HCEC 1CT (cell line): ENCODE measurements around the gene KHDRBS1.
"Not testable (repeated sequence)": the region's sequence is repeated elsewhere in the genome, so short reads cannot be mapped to it uniquely, and the experiment has no call there.

Experiments
- DNase-seq: peaks from one replicate; pipeline ENCODE4 v3.0.0-alpha.2; 2017

Gene KHDRBS1, protein sequence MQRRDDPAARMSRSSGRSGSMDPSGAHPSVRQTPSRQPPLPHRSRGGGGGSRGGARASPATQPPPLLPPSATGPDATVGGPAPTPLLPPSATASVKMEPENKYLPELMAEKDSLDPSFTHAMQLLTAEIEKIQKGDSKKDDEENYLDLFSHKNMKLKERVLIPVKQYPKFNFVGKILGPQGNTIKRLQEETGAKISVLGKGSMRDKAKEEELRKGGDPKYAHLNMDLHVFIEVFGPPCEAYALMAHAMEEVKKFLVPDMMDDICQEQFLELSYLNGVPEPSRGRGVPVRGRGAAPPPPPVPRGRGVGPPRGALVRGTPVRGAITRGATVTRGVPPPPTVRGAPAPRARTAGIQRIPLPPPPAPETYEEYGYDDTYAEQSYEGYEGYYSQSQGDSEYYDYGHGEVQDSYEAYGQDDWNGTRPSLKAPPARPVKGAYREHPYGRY

DNA sequence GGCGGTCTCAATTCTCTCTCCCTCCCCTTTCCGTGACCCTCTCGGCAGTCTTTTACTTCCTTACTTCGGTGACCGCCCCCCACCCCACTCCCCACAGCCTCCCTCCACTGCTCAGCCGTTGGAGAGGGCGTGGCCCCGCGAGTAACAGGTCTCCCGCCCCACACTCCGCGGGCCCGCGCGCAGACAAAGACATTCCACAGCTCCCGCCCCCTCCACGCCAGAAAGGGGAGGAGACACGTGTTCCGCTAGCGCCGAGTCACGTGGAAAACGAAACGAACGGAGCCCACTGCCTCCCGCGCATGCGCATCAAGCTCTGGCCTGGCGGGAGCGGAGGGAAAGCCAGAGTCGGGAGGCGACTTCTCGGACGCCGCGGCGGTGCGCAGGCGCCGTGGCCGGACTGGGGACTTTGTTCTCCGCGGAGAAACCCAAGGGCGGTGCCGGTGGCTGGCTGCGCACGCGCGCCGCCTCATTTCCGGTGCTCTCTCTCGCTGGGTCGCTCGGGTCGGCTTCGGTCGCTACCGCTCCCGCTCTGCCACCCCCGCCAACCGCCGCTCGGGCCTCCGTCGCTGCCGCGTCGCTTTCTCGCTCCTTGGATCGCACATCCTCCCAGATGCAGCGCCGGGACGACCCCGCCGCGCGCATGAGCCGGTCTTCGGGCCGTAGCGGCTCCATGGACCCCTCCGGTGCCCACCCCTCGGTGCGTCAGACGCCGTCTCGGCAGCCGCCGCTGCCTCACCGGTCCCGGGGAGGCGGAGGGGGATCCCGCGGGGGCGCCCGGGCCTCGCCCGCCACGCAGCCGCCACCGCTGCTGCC is at the start of gene KHDRBS1:
Gene KHDRBS1, plus strand, starts transcription at position 483 of the 813 bp plus-strand sequence. Its CDS starts 128 bp downstream, at position 611.
- DNase-seq = peak; percentile 96

- no peak for DNase-seq
These were observed 42.8 kb upstream of the KHDRBS1 start for GRCh38 chr1:31970873-31971272.

DNA sequence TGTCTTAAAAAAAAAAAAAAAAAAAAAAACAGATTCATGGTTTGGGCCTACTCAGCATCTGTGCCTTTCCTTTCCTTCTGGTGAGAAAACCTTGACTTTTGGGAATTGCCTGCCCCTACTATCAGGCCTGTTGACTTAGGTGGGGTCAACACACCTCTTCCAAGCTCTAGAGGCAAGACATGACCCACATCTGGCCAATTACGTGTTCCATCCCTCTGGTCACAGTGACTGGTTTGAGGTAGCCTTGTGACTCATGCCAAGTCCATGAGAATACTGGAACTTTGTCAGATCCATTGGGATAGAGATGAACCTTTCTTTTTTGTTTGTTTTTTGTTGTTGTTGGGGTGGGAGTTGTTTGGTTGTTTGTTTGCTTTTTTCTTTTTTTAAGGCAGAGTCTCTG is 37.3 kb upstream of the KHDRBS1 start:
- DNase-seq = peak; percentile 53

- peak; percentile 62 for DNase-seq
These were observed 36.1 kb upstream of the KHDRBS1 start for GRCh38 chr1:31977385-31978131.

DNA sequence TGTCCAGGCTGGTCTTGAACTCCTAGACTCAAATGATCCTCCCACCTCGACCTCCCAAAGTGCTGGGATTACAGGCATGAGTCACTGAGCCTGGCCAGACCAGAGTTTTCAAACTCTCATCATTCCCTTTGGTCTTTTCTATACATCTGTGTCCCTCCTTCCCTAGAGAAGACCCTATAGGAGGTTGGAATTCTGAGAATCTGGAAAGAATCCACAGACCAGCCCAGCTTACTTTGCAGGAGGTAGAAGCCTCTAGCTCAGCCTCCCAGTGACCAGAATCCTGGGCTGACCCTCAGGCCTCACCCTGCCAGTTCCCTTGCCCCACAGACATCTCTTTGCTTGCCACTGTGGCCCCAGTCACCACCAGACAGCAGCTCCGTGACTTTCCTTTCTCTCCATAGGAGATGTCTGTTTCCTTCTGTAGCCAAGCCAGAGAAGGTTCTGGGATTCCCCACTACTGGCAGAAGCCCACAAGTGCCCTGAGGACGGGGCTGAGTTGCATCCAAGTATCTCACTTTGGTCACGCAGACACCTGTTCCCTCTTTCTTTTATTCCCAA is 34.7 kb upstream of the KHDRBS1 start:
- DNase-seq = no peak

DNA sequence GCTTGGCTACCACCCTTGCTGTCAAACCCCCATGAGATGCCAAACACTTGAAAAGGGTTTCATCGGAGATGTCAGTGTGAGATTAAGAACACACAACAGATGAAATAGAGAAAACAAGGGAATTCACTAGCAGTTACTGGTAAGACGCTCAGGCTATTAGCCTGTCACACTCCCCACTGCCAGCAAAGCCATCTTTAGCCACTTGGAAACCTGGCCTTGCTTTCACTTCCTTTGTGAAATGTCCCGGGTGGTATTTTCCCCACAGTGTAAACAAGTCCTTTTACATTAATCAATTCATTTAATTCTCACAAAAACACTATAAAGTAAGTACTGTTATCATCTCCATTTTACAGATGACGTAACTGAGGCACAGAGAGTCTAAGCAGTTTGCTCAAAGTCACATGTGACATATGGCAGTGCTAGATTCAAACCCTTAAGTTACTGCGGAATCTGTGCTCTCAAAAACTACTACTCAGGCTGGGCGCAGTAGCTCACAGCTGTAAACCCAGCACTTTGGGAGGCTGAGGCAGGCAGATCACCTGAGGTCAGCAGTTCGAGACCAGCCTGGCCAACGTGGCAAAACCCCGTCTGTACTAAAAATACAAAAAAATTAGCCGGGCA is 32.7 kb upstream of the KHDRBS1 start:
- no peak for DNase-seq

- DNase-seq = no peak
These were observed 32.2 kb upstream of the KHDRBS1 start for GRCh38 chr1:31981456-31981839.

DNA sequence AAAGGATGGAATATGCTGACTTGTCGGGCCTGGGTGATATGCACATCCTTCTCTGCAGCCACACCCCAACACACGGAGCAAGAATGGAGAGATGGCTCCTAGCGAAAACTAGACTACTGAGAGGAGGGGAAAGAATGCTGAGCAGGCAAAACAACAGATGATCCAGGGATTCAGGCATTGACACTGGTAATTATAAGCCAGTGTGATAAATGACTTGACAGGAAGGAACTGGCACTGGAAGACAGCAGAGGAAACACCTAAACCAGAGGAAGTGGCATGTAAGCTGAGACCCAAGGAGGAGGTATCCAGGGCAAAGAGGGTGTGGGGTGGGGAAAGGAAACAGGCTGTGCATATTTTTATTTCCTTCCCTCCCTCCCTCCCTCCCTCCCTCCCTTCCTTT is 31.7 kb upstream of the KHDRBS1 start:
- no peak for DNase-seq

GRCh38 chr1:31984419-31985347 is 29.0 kb upstream of the KHDRBS1 start:
- DNase-seq = peak; percentile 22

- no peak for DNase-seq
These were observed 28.2 kb upstream of the KHDRBS1 start for GRCh38 chr1:31985430-31985829.

DNA sequence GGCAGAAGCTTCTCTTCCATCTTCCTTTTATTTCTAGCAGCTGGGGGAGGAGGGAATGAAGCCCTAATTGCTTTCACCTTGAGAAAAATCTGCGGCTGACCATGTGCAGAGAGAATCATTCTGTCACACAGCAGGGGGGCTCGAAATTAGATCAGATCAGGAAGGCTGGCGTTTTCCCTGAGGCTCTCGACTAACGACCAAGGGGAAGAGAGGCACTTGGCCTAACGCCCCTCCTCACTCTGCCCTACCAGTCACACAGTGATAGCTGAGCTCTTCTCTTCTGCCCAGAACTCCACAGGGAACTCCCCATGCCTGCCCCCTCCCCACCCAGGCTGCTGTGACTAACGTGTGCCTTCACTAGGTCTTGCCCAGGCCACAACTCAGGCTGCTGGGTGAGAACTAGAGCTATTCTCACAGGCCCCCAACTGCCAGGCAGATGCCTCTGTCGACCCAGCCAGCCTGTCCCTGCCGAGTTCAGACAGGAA is 26.5 kb upstream of the KHDRBS1 start:
- DNase-seq = no peak

- DNase-seq = no peak
These were observed 23.7 kb upstream of the KHDRBS1 start for GRCh38 chr1:31989964-31990363.

- no peak for DNase-seq
These were observed 22.5 kb upstream of the KHDRBS1 start for GRCh38 chr1:31991182-31991581.

- no peak for DNase-seq
These were observed 18.4 kb upstream of the KHDRBS1 start for GRCh38 chr1:31995263-31995662.

GRCh38 chr1:31996121-31996520 is 17.5 kb upstream of the KHDRBS1 start:
- DNase-seq = not testable (repeated sequence)

DNA sequence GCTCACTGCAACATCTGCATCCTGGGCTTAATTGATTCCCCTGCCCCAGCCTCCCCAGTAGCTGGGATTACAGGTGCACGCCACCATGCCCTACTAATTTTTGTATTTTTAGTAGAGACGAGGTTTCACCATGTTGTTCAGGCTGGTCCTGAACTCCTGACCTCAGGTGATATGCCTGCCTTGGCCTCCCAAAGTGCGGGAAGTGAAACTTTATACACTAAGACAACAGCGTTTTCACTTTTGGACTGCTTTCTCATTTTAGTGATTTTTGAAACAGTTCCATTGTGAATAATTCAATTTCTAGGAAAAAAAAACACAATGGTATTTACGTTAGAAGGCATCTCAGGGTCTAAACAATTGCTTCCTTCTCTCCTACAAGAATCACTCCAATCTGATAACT is 11.8 kb upstream of the KHDRBS1 start:
- DNase-seq = no peak

DNA sequence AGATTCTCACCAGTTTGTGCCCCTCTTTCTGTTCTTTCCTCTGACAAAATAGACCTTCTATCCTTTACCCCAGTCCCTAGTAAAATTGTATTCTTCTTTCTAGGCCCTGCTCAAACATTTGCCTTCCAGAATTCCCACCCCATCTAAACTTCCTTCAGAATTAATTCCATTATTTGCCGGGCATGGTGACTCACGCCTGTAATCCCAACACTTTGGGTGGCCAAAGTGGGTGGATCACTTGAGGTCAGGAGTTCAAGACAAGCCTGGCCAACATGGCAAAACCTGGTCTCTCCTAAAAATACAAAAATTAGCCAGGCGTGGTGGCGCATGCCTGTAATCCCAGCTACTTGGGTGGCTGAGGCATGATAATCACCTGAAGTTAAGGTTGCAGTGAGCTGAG is 11.4 kb upstream of the KHDRBS1 start:
- DNase-seq = not testable (repeated sequence)

DNA sequence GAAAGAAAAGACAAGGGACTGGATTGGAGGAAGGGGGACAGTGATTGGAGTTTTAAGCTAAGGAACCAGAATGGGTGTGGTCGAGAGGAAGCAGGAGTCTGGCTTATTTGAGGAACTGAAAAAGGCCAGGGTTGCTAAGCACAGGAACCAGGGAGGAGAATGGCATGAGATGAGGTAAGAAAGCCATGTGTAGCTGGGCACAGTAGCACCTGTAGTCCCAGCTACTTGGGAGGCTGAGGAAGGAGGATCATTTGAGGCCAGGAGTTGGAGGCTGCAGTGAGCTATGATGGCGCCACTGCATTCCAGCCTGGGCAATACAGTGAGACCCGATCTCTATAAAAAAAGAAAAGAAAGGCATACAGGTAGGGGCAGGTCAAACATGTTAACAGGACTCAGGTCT is 8.1 kb upstream of the KHDRBS1 start:
- DNase-seq = no peak

GRCh38 chr1:32007591-32007940 is 6.1 kb upstream of the KHDRBS1 start:
- DNase-seq = no peak

- no peak for DNase-seq
These were observed 3.4 kb upstream of the KHDRBS1 start for GRCh38 chr1:32010246-32010645.

- DNase-seq = no peak
These were observed 821 bp upstream of the KHDRBS1 start for GRCh38 chr1:32012709-32013385.
